IMR-90 (cell line): ENCODE measurements around the gene BRS3.

Experiments
- CEBPB ChIP-seq: IDR thresholded peaks from 2 replicates; pipeline ENCODE4 v1.6.1; 2012; ENCODE audit warnings: low read depth, low read length, improper control_type of control experiment
- FOS ChIP-seq: fragments of 150-350 bp; IDR thresholded peaks from 2 replicates; pipeline ENCODE4 v1.6.1; 2016; ENCODE audit warnings: low read depth, low read length
- MAFK ChIP-seq: IDR thresholded peaks from 2 replicates; pipeline ENCODE4 v1.6.1; 2012; ENCODE audit warnings: low read depth, low read length, improper control_type of control experiment
- MXI1 ChIP-seq: IDR thresholded peaks from 2 replicates; pipeline ENCODE4 v1.6.1; 2012; ENCODE audit warnings: low read depth, mild to moderate bottlenecking, low read length, moderate library complexity, borderline replicate concordance
- NFE2L2 ChIP-seq: fragments of 150-350 bp; IDR thresholded peaks from 2 replicates; pipeline ENCODE4 v1.6.1; 2016; ENCODE audit warnings: low read depth, mild to moderate bottlenecking, low read length
- POLR2A ChIP-seq: IDR thresholded peaks from 2 replicates; pipeline ENCODE4 v1.6.1; 2012; ENCODE audit warnings: mild to moderate bottlenecking, low read depth, low read length
- RAD21 ChIP-seq: IDR thresholded peaks from 2 replicates; pipeline ENCODE4 v1.6.1; 2012; ENCODE audit warnings: low read length, improper control_type of control experiment
- RCOR1 ChIP-seq: IDR thresholded peaks from 2 replicates; pipeline ENCODE4 v1.6.1; 2012; ENCODE audit warnings: mild to moderate bottlenecking, low read length, improper control_type of control experiment; ENCODE audit not compliant: insufficient replicate concordance
- RFX5 ChIP-seq: IDR thresholded peaks from 2 replicates; pipeline ENCODE4 v1.8.0; 2012; ENCODE audit warnings: low read depth, mild to moderate bottlenecking, low read length, moderate library complexity
- SMC3 ChIP-seq: fragments of 150-350 bp; IDR thresholded peaks from 2 replicates; pipeline ENCODE4 v1.6.1; 2016; ENCODE audit warnings: low read depth, mild to moderate bottlenecking, antibody characterized with exemption, low read length, moderate library complexity
- TF ChIP-seq, protein P1 (sequence below): conservative IDR thresholded peaks from 2 replicates; pipeline ENCODE4 v1.5.1; 2012; ENCODE audit warnings: mild to moderate bottlenecking, low read depth, low read length, improper control_type of control experiment
- TF ChIP-seq, protein P2 (sequence below): fragments of 150-350 bp; IDR thresholded peaks from 2 replicates; pipeline ENCODE4 v1.6.1; 2017; ENCODE audit warnings: mild to moderate bottlenecking, antibody characterized with exemption, low read length, low read depth
- TF ChIP-seq, protein P3 (sequence below): fragments of 150-350 bp; IDR thresholded peaks from 2 replicates; pipeline ENCODE4 v1.6.1; 2016; ENCODE audit warnings: low read depth, mild to moderate bottlenecking, low read length, moderate library complexity, borderline replicate concordance

DNA sequence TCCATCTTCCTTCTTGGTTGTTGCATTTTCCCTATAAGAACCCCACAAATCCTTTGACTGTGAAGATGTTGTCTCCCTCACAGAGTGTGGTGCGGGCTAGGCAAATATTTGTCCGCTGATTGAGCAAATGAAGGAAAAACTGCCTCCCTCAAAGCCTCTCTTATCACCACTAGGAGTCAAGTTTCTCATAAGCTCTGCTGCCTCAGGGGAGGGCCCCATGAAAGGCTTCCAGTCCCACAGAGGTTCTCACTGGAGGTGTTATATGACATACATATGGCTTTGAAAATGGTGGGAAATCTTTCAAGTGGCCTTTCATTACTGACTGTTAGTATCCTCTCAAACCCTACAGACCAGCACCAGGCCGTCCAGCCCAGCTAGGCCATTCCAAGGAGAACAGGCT, 53.5 kb downstream of the BRS3 start:
- TF ChIP-seq POLR2A = no peak
- TF ChIP-seq, protein P1, sequence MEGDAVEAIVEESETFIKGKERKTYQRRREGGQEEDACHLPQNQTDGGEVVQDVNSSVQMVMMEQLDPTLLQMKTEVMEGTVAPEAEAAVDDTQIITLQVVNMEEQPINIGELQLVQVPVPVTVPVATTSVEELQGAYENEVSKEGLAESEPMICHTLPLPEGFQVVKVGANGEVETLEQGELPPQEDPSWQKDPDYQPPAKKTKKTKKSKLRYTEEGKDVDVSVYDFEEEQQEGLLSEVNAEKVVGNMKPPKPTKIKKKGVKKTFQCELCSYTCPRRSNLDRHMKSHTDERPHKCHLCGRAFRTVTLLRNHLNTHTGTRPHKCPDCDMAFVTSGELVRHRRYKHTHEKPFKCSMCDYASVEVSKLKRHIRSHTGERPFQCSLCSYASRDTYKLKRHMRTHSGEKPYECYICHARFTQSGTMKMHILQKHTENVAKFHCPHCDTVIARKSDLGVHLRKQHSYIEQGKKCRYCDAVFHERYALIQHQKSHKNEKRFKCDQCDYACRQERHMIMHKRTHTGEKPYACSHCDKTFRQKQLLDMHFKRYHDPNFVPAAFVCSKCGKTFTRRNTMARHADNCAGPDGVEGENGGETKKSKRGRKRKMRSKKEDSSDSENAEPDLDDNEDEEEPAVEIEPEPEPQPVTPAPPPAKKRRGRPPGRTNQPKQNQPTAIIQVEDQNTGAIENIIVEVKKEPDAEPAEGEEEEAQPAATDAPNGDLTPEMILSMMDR = no peak
- TF ChIP-seq, protein P2, sequence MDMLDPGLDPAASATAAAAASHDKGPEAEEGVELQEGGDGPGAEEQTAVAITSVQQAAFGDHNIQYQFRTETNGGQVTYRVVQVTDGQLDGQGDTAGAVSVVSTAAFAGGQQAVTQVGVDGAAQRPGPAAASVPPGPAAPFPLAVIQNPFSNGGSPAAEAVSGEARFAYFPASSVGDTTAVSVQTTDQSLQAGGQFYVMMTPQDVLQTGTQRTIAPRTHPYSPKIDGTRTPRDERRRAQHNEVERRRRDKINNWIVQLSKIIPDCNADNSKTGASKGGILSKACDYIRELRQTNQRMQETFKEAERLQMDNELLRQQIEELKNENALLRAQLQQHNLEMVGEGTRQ = no peak
- TF ChIP-seq MXI1 = no peak
- no peak for TF ChIP-seq RAD21
- TF ChIP-seq RCOR1 = no peak
- TF ChIP-seq RFX5 = no peak
- TF ChIP-seq SMC3 = no peak
- no peak for TF ChIP-seq NFE2L2
- TF ChIP-seq CEBPB = no peak
- TF ChIP-seq, protein P3, sequence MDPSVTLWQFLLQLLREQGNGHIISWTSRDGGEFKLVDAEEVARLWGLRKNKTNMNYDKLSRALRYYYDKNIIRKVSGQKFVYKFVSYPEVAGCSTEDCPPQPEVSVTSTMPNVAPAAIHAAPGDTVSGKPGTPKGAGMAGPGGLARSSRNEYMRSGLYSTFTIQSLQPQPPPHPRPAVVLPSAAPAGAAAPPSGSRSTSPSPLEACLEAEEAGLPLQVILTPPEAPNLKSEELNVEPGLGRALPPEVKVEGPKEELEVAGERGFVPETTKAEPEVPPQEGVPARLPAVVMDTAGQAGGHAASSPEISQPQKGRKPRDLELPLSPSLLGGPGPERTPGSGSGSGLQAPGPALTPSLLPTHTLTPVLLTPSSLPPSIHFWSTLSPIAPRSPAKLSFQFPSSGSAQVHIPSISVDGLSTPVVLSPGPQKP = no peak
- no peak for TF ChIP-seq MAFK
- TF ChIP-seq FOS = no peak
